SU-DHL-6 (cell line): ENCODE measurements around the gene RRP9.

Experiments used
- H2AFZ ChIP-seq: fragments of 200-600 bp; sonication (generic); 2 replicates; pipeline ENCODE4 v1.6.1; 2014; ENCODE audit warnings: low read depth, mild to moderate bottlenecking, moderate library complexity, mixed read lengths, antibody characterized with exemption, low read length; ENCODE audit not compliant: severe bottlenecking
- H3F3A ChIP-seq: fragments of 200-600 bp; shearing (Covaris generic); 2 replicates; pipeline ENCODE4 v1.6.0; 2016; ENCODE audit warnings: antibody characterized with exemption, mild to moderate bottlenecking; ENCODE audit not compliant: insufficient read depth
- H3K27ac ChIP-seq: fragments of 200-600 bp; sonication (generic); 2 replicates; pipeline ENCODE4 v1.5.1; 2016; ENCODE audit warnings: low read depth, mild to moderate bottlenecking, low read length, moderate library complexity, mixed read lengths
- H3K27me3 ChIP-seq: fragments of 200-600 bp; sonication (generic), shearing (Covaris generic); 2 replicates; pipeline ENCODE4 v1.6.0; 2014; ENCODE audit warnings: mild to moderate bottlenecking, low read length
- H3K36me3 ChIP-seq: fragments of 200-600 bp; sonication (generic); 2 replicates; pipeline ENCODE4 v1.6.1; 2014; ENCODE audit warnings: mild to moderate bottlenecking, low read length, mixed read lengths
- H3K4me2 ChIP-seq: fragments of 300-600, 200-600 bp; shearing (Covaris generic), sonication (generic); 2 replicates; pipeline ENCODE4 v1.6.0; 2014; ENCODE audit warnings: low read length, low read depth, mild to moderate bottlenecking; ENCODE audit not compliant: poor library complexity, severe bottlenecking
- H3K4me3 ChIP-seq: fragments of 200-600 bp; sonication (generic); 2 replicates; pipeline ENCODE4 v1.5.1; 2014; ENCODE audit warnings: antibody characterized with exemption, low read length, mild to moderate bottlenecking, mixed read lengths; ENCODE audit not compliant: insufficient read depth, poor library complexity, severe bottlenecking
- H3K79me2 ChIP-seq: fragments of 200-600 bp; sonication (generic); 2 replicates; pipeline ENCODE4 v1.6.1; 2014; ENCODE audit warnings: mild to moderate bottlenecking, low read length, moderate library complexity; ENCODE audit not compliant: insufficient read depth
- H3K9ac ChIP-seq: fragments of 200-600 bp; sonication (generic); 2 replicates; pipeline ENCODE4 v1.7.0; 2014; ENCODE audit warnings: mild to moderate bottlenecking, low read length
- H3K9me2 ChIP-seq: fragments of 200-600 bp; sonication (generic); replicated peaks from 2 replicates; pipeline ENCODE4 v1.6.1; 2014; ENCODE audit warnings: low read length; ENCODE audit not compliant: insufficient read depth
- H3K9me3 ChIP-seq: fragments of 200-600 bp; sonication (generic); 2 replicates; pipeline ENCODE4 v1.6.1; 2014; ENCODE audit warnings: low read length, mixed read lengths; ENCODE audit not compliant: insufficient read depth
- H4K20me1 ChIP-seq: fragments of 200-600 bp; sonication (generic); 2 replicates; pipeline ENCODE4 v1.6.1; 2014; ENCODE audit warnings: low read depth, mild to moderate bottlenecking, antibody characterized with exemption, low read length, moderate library complexity, mixed read lengths
- CTCF ChIP-seq: fragments of 200-600 bp; sonication (generic); IDR thresholded peaks from one replicate; pipeline ENCODE4 v1.5.1; 2017; ENCODE audit warnings: antibody characterized with exemption, mild to moderate bottlenecking, low read length, moderate library complexity; ENCODE audit not compliant: insufficient read depth, poor library complexity, severe bottlenecking
- EZH2phosphoT487 ChIP-seq: fragments of 200-600 bp; sonication (generic), shearing (Covaris generic); conservative IDR thresholded peaks from 2 replicates; pipeline ENCODE4 v1.6.1; 2018; ENCODE audit warnings: mild to moderate bottlenecking, antibody characterized with exemption, low read length, moderate library complexity, mixed read lengths

Gene RRP9

GRCh38 chr3:51966016-51966415 lies 24.3 kb upstream of the RRP9 start:
- Histone ChIP-seq H3K79me2 (no peaks in the 10 kb centered on the region), H4K20me1 (no peaks in the 10 kb centered on the region), H3K4me2 (no peak overlapping the region), H3K4me3 (no peak overlapping the region), H2AFZ (no peak overlapping the region), H3F3A (0 out of 2 replicates have a peak, but pooled peaks cover 7% of the 10 kb centered on the region), H3K27me3 (no peaks in the 10 kb centered on the region), H3K27ac (no peak overlapping the region), H3K36me3 (no peaks in the 10 kb centered on the region), H3K9me3 (no peaks in the 10 kb centered on the region), H3K9ac (no peak overlapping the region), H3K9me2 (no peaks in the 10 kb centered on the region)
- TF ChIP-seq EZH2phosphoT487, result no peak
- TF ChIP-seq CTCF, result no peak

- no peak overlapping the region for H3K4me2 ChIP-seq
- H4K20me1 ChIP-seq, result no peaks in the 10 kb centered on the region
- no peak overlapping the region for H3K27ac ChIP-seq
- no peaks in the 10 kb centered on the region for H3K79me2 ChIP-seq
- no peaks in the 10 kb centered on the region for H3K9me3 ChIP-seq
- H3K4me3 ChIP-seq, result no peak overlapping the region
- TF ChIP-seq EZH2phosphoT487, result no peak
- no peak for TF ChIP-seq CTCF
- no peak overlapping the region for H2AFZ ChIP-seq
- 0 out of 2 replicates have a peak, but pooled peaks cover 7% of the 10 kb centered on the region for H3F3A ChIP-seq
- no peaks in the 10 kb centered on the region for H3K27me3 ChIP-seq
- H3K36me3 ChIP-seq, result no peaks in the 10 kb centered on the region
- H3K9me2 ChIP-seq, result no peaks in the 10 kb centered on the region
- no peak overlapping the region for H3K9ac ChIP-seq
Measured at GRCh38 chr3:51964521-51964920, 22.8 kb upstream of the RRP9 start.

GRCh38 chr3:51963951-51964451 lies 22.3 kb upstream of the RRP9 start:
- H3K79me2 ChIP-seq, result no peaks in the 10 kb centered on the region
- H3K27me3 ChIP-seq, result no peaks in the 10 kb centered on the region
- H3K4me2 ChIP-seq, result no peak overlapping the region
- no peak overlapping the region for H3K27ac ChIP-seq
- TF ChIP-seq CTCF, result no peak
- no peak for TF ChIP-seq EZH2phosphoT487
- no peaks in the 10 kb centered on the region for H4K20me1 ChIP-seq
- no peak overlapping the region for H3K4me3 ChIP-seq
- no peaks in the 10 kb centered on the region for H3K36me3 ChIP-seq
- H3K9ac ChIP-seq, result no peak overlapping the region
- H3K9me2 ChIP-seq, result no peaks in the 10 kb centered on the region
- no peaks in the 10 kb centered on the region for H3K9me3 ChIP-seq
- H2AFZ ChIP-seq, result no peak overlapping the region
- 0 out of 2 replicates have a peak, but pooled peaks cover 4% of the 10 kb centered on the region for H3F3A ChIP-seq
